HG03558 (cell line): ENCODE data around the gene KANK4.
"Not testable (repeated sequence)": the region's sequence is repeated elsewhere in the genome, so short reads cannot be mapped to it uniquely, and the experiment has no call there.

Source experiments
- ATAC-seq: cut with Tn5 transposase; IDR thresholded peaks from one replicate; pipeline ENCODE4 v1.9.1; 2021; ENCODE audit warnings: moderate number of reproducible peaks; ENCODE audit not compliant: unreplicated experiment; ENCODE audit errors: extremely low read depth

KANK4 gene

GRCh38 chr1:62241371-62242131 is 77.7 kb downstream of the KANK4 start:
- no peak for ATAC-seq

GRCh38 chr1:62240651-62241370 is 78.4 kb downstream of the KANK4 start:
- no peak for ATAC-seq

GRCh38 chr1:62239652-62240403 is 79.4 kb downstream of the KANK4 start:
- ATAC-seq, result not testable (repeated sequence)

- no peak for ATAC-seq
Observed at GRCh38 chr1:62238507-62238906, 80.7 kb downstream of the KANK4 start.

GRCh38 chr1:62237950-62238374 is 81.3 kb downstream of the KANK4 start:
- no peak for ATAC-seq

GRCh38 chr1:62237361-62237760 is 81.9 kb downstream of the KANK4 start:
- no peak for ATAC-seq

GRCh38 chr1:62235576-62235975 is 83.7 kb downstream of the KANK4 start:
- ATAC-seq, result no peak

- no peak for ATAC-seq
Observed at GRCh38 chr1:62234688-62235087, 84.5 kb downstream of the KANK4 start.

- ATAC-seq, result no peak
Observed at GRCh38 chr1:62233926-62234450, 85.2 kb downstream of the KANK4 start.

- ATAC-seq, result no peak
Observed at GRCh38 chr1:62232871-62233278, 86.4 kb downstream of the KANK4 start.

- ATAC-seq, result no peak
Observed at GRCh38 chr1:62230718-62231117, 88.5 kb downstream of the KANK4 start.

- ATAC-seq, result no peak
Observed at GRCh38 chr1:62229932-62230331, 89.3 kb downstream of the KANK4 start.

- ATAC-seq, result no peak
Observed at GRCh38 chr1:62229468-62229867, 89.8 kb downstream of the KANK4 start.

GRCh38 chr1:62228883-62229187 is 90.4 kb downstream of the KANK4 start:
- no peak for ATAC-seq

- ATAC-seq, result no peak
Observed at GRCh38 chr1:62228136-62228882, 90.9 kb downstream of the KANK4 start.

- no peak for ATAC-seq
Observed at GRCh38 chr1:62227496-62227895, 91.7 kb downstream of the KANK4 start.

GRCh38 chr1:62224182-62224581 is 95.1 kb downstream of the KANK4 start:
- no peak for ATAC-seq

GRCh38 chr1:62222321-62222720 is 96.9 kb downstream of the KANK4 start:
- no peak for ATAC-seq

GRCh38 chr1:62221171-62221570 is 98.1 kb downstream of the KANK4 start:
- no peak for ATAC-seq

- ATAC-seq, result not testable (repeated sequence)
Observed at GRCh38 chr1:62220456-62220855, 98.8 kb downstream of the KANK4 start.
